Measurements from ENCODE around the gene C3orf80. TPM values are rescaled to one million over a fixed set of nuclear protein-coding genes. Genes with fewer than 3 reads are reported as not detected.

C3orf80 gene
- total RNA-seq, 1 donor from 2014 or later, result 1.3 TPM

DNA sequence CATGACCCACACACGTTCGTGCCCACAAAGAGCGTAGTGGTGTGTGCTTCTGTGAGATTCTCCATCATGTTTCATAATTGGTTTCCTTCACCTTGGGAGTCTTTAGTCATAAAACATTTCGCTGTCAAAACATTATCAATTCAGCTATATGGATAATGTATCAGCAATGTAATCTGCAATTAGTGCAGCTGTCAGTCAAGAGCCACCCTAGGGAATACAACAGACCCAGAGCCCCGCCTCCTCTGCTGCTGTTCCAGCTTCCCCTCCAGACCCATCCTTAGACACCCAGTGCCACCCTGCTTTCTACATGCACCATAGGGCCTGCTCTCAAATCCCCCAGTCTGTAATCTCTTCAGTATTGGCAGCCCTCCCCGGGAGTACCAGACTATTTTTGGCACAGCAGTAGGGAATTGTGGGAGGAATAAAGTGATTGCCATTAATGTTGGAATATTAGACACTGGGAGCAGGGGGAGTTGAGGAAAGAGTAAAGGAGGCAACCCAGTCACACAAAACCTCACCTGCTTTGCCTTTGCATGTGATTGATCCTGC, 31.5 kb upstream of the C3orf80 start:
- H3K9me3 ChIP-seq, result no peaks in the 10 kb centered on the region
- no peak for ATAC-seq

DNA sequence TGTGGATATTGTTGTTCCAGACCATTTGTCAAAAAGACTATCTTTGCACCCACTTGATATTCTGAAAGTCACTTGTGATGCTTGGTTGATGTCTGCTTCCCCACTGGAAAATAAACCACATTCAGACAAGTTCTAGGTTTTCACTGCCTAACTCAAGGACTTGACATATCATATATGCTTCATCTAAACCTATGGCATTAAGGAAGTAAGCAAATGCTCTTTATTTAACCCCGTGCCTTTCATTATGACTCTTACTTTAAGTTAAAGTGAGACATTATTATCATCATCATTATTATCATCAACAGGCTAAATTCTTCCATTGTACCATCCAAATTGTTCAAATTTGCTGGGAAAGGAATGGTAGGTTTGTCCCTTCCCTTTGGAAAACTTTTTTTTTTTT, 30.8 kb upstream of the C3orf80 start:
- no peak for ATAC-seq
- H3K27me3 ChIP-seq, result no peaks in the 10 kb centered on the region
- H3K36me3 ChIP-seq, result no peaks in the 10 kb centered on the region
- H3K9me3 ChIP-seq, result no peaks in the 10 kb centered on the region
- intact Hi-C loops (cut with DNase I), result no loop called here
- H3K27ac ChIP-seq, result no peak overlapping the region
- H3K4me3 ChIP-seq, result no peak overlapping the region
- no peaks in the 10 kb centered on the region for H3K4me1 ChIP-seq
- no peak for DNase-seq
- TF ChIP-seq, protein P1, sequence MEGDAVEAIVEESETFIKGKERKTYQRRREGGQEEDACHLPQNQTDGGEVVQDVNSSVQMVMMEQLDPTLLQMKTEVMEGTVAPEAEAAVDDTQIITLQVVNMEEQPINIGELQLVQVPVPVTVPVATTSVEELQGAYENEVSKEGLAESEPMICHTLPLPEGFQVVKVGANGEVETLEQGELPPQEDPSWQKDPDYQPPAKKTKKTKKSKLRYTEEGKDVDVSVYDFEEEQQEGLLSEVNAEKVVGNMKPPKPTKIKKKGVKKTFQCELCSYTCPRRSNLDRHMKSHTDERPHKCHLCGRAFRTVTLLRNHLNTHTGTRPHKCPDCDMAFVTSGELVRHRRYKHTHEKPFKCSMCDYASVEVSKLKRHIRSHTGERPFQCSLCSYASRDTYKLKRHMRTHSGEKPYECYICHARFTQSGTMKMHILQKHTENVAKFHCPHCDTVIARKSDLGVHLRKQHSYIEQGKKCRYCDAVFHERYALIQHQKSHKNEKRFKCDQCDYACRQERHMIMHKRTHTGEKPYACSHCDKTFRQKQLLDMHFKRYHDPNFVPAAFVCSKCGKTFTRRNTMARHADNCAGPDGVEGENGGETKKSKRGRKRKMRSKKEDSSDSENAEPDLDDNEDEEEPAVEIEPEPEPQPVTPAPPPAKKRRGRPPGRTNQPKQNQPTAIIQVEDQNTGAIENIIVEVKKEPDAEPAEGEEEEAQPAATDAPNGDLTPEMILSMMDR (IDR thresholded peaks at IDR 0.05), result no peak

More for the DNA sequence above, 31.5 kb upstream of the C3orf80 start:
- intact Hi-C loops (cut with DNase I), result no loop called here
- no peaks in the 10 kb centered on the region for H3K27me3 ChIP-seq
- TF ChIP-seq, protein P1 (IDR thresholded peaks at IDR 0.05), result no peak
- H3K4me3 ChIP-seq, result no peak overlapping the region
- H3K36me3 ChIP-seq, result no peaks in the 10 kb centered on the region
- no peaks in the 10 kb centered on the region for H3K4me1 ChIP-seq
- H3K27ac ChIP-seq, result no peak overlapping the region
- DNase-seq, result no peak

DNA sequence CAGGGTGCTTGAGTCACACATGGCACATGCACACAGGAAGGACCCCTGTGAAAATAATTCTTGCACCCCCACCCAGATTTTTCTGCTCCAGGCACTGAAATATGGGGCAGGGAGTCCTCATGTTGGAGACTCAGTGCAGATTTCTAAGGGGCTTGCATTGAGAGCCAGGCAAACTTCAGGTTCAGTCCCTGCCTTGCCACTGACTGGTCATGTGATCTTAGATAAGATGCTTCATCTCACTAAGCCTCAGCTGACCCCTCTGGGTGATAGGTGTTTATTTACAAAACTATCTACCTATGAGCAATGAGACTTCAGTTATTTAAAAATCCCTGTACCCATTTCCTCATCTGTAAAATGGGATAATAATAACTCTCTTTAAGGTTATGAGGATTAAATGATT, 30.1 kb upstream of the C3orf80 start:
- TF ChIP-seq, protein P1 (IDR thresholded peaks at IDR 0.05), result no peak
- no peak overlapping the region for H3K27ac ChIP-seq
- no peak overlapping the region for H3K4me3 ChIP-seq
- intact Hi-C loops (cut with DNase I), result no loop called here
- H3K9me3 ChIP-seq, result no peaks in the 10 kb centered on the region
- no peak for ATAC-seq
- H3K36me3 ChIP-seq, result no peaks in the 10 kb centered on the region
- no peak for DNase-seq
- H3K4me1 ChIP-seq, result no peaks in the 10 kb centered on the region
- H3K27me3 ChIP-seq, result no peaks in the 10 kb centered on the region

DNA sequence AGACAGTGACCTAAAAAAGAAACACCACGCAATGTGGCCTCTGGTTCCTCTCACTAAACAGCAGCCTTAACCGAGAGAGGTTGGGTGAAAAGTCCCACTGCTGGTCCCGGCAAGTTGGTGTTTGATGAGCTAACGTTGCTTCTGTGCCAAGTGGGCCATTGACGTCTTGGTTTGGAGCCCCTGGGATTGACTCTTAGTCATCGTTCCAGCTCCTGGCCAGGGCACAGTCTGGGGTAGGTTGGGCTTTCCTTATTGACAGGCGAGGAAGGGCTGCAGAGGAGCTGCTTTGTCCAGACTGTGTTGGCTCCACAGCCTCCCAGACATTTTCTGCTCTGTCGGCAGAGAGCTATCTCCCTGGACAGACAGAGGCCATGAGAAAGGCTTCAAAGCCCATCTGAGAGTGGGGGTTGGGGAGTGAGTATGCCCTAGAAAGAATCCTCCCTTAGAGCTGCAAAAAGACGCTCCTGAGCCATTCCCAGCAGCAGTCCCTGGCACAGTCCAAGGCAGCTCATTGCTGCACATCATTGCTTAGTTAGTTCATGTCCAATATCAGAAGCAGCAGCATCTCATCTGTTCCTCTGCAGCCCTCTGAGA, 28.6 kb upstream of the C3orf80 start:
- no peaks in the 10 kb centered on the region for H3K4me1 ChIP-seq
- H3K36me3 ChIP-seq, result no peaks in the 10 kb centered on the region
- H3K27ac ChIP-seq, result no peak overlapping the region
- H3K4me3 ChIP-seq, result no peak overlapping the region
- no peaks in the 10 kb centered on the region for H3K27me3 ChIP-seq
- H3K9me3 ChIP-seq, result no peaks in the 10 kb centered on the region
- TF ChIP-seq, protein P1 (IDR thresholded peaks at IDR 0.05), result no peak
- ATAC-seq (no peak), DNase-seq (no peak)
- intact Hi-C loops (cut with DNase I), result no loop called here

DNA sequence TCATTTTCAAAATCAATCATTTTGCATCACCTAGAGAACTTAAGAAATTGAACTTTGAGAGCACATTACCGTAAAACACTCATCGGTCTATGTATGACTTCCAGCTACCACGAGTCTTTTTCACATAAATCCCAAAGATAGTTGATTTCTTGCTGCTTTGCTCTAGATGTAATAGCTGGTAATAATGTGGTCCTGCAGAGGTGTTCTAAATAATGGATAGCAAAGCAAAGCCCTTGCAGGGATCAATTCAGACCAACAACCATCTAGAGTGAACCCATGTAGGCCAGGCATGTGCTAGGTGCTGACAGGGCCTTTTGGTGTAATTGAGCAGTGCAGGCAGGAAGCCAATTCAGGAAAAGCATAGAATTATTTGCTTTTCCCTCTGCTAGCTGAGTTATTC, 26.1 kb upstream of the C3orf80 start:
- TF ChIP-seq, protein P1 (IDR thresholded peaks at IDR 0.05), result no peak
- H3K27me3 ChIP-seq, result no peaks in the 10 kb centered on the region
- ATAC-seq (no peak), DNase-seq (no peak)
- H3K36me3 ChIP-seq, result no peaks in the 10 kb centered on the region
- H3K4me3 ChIP-seq, result no peak overlapping the region
- intact Hi-C loops (cut with DNase I), result no loop called here
- H3K4me1 ChIP-seq, result no peaks in the 10 kb centered on the region
- H3K27ac ChIP-seq, result no peak overlapping the region
- no peaks in the 10 kb centered on the region for H3K9me3 ChIP-seq
